ENCODE data around the gene TOGARAM1.

The TOGARAM1 gene

GRCh38 chr14:44966601-44967336 is 4.8 kb downstream of the TOGARAM1 start:
- DNase-seq, result no peak

DNA sequence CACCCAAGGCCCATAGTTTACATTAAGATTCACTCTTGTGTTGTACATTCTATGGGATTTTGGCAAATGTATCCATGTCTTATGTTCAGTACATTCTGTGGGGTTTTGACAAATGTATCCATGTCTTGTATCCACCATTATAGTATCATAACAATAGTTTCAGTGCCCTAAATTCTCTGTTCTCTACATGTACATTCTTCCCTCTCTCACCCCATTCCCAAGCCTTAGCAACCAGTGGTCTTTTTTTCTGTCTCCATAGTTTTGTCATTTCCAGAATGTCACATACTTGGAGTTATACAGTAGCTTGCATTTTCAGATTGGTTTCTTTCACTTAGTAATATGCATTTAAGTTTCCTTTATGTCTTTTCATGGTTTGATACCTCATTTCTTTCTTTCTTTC is 6.7 kb downstream of the TOGARAM1 start:
- no peak for DNase-seq

DNA sequence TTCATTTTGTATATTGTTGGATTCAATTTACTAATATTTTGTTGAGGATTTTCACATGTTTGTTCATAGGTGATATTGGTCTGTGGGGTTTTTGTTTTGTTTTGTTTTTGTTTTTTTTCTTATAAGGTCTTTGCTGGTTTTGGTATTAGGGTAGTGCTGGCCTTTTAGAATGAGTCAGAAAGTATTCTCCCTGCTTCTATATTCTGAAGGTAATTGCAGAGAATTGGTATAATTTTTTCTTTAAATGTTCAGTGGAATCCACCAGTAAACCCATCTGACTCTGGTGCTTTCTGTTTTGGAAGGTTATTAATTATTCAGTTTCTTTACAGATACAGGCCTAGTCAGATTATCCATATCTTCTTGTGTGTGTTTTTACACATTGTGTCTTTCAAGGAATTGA is 8.9 kb downstream of the TOGARAM1 start:
- no peak for DNase-seq

DNA sequence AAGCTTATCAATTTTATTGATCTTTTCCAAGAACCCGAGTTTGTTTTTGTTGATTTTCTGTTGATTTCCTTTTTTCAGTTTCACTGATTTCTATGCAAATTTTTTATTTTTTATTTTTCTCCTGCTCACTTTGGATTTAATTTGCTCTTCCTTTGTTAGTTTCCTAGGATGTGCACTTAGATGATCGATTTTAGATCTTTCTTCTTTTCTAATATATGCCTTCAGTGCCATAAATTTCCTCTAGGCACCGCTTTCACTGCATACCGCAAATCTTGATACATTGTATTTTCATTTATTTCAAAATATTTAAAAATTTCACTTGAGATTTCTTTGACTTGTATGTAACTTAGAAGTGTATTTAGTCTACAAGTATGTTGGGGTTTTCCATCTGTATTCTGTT is 9.5 kb downstream of the TOGARAM1 start:
- DNase-seq, result no peak

DNA sequence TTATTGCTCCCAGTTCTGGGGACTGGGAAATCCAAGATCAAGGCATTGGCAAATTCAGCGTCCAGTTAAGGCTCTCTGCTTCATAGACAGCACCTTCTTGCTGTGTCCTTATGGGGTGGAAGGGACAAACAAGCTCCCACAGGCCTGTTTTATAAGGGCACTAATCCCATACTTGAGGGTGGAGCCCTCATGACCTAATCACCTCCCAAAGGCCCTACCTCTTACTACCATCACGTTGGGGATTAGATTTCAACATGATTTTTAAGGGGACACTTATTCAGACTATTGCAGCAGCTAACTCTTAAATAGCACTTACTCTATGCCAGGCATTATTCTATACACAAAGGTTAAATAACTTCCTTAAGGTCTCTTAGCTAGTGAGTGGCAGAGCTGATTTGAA is 17.3 kb downstream of the TOGARAM1 start:
- no peak for DNase-seq

DNA sequence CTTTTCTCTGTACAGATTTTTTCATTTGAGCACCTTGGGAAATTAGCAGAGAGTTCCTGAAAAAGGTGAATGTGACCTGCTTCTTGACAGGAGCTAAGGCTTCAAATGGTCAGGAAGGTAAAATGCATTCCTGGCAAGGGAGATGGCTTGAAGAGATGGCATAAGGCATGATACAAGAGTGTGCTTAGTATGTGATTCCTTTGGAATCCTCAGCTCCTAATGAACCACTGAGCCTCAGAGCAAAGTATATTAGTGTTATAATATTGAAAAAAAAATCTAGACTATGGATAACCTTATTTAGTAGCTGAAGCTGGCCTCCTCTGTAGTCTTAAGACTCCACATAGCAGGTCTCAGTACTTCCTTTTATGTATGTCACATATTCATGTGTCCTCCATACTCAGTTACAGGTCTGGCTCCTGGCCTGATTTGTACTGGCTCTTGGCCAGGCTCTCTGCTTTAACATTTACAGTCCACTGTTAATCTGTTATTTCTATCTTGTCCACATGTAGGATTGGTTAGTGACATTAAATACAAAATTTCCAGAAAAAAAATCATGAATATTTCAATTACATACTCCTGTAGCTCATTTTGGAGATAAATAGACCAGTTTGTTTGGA is 17.9 kb downstream of the TOGARAM1 start:
- no peak for DNase-seq

DNA sequence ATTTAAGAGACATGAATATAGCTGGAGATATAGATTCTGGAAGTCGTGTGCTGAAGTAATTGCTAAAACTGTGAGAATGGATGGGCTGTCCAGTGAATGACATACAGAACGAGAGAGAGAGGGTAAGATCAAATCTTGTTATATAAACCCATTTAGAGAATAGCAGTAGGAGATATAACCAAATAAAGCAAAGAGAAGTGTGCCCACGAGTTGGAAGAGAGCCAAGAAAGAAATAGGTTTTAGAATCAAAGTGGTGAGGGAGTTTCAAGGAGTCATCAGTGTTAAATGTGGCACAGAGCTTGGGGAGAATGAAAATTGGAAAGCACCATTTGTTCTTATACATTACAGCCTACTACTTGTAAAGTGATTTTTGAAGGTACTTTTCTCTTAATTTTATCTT is 19.2 kb downstream of the TOGARAM1 start:
- DNase-seq, result no peak

- DNase-seq, result no peak
Observed at GRCh38 chr14:44982594-44982993, 20.6 kb downstream of the TOGARAM1 start.

- no peak for DNase-seq
Observed at GRCh38 chr14:44988694-44989093, 26.7 kb downstream of the TOGARAM1 start.

DNA sequence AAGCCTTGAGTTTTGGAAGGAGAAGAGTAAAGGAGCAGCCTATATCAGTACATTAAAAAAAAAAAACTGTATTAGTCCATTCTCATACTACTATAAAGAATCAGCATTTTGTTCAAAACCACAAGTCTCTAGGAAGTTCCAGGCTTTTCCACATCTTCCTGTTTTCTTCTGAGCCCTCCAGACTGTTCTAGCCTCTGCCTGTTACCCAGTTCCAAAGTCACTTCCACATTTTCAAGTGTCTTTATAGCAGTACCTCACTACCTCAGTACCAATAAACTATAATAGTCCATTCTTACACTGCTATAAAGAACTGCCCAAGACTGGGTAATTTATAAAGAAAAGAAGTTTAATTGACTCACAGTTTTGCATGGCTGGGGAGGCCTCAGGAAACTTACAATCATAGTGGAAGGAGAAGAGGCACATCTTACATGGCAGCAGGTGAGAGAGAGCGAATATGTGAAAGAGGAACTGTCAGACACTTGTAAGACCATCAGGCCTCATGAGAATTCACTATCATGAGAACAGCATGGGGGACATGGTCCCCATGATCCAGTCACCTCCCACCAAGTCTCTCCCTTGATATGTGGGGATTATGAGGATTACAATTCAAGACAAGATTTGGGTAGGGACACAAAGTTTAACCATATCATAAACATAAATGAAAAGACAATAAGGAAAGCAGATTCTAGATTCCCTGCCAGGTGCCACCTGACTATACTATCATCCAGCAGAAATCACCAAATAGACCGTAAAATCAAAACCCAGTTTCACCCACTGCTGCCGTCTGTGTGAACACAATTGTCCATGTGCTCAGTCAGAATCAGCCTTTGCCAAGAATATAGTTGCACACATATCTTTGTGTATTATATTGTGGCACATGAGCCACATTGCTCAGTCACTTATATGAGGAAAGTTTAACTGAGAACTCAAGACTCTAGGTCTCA is 27.8 kb downstream of the TOGARAM1 start:
- no peak for DNase-seq

DNA sequence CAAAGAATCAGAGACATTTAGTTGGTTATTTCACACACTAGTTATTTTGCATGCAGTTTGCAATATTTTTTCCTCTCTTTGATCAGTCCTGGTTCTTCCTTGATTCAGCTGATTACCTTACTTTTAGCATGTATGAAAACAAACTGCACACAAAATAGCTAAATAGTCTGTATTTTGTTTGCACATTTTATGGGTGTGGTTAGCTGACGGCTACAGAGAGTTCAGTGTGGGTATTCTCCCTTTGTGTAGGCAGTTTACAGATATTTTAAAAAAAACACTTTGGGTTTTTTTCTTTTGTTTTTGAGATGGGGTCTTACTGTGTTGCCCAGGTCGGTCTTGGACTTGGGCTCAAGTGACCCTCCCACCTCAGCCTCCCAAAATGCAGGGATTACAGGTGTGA is 28.5 kb downstream of the TOGARAM1 start:
- DNase-seq, result no peak

- DNase-seq, result no peak
Observed at GRCh38 chr14:44995196-44995595, 33.2 kb downstream of the TOGARAM1 start.

- no peak for DNase-seq
Observed at GRCh38 chr14:44995770-44996294, 33.8 kb downstream of the TOGARAM1 start.

DNA sequence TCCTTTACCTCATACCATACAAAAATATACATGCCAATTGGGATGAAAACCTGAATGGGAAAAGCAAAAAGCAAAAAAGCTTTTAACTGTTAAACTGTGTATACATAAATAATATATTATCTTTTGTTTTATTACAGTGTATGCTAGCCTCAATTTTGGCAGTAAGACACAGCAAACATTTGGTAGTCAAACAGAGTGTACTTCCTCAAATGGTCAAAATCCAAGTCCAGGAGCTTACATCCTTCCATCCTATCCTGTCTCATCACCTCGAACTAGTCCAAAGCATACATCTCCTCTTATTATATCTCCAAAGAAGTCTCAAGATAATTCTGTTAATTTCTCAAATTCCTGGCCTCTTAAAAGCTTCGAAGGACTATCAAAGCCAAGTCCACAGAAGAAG is 41.9 kb downstream of the TOGARAM1 start:
- DNase-seq, result no peak

DNA sequence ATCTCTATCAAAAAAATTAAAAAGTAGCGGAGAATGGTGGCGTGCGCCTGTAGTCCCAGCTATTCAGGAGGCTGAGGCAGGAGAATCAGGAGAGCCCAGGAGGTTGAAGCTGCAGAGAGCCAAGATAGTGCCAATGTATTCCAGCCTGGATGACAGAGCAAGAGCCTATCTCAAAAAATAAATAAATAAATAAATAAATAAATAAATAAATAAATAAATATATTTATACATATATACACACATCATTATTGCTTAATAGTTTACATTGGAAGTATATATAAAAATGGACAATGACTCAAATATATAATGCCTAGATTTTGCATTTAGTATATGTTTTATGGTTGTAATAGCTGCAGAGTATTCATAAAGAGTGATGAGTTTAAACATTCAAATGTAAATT is 53.1 kb downstream of the TOGARAM1 start:
- no peak for DNase-seq

DNA sequence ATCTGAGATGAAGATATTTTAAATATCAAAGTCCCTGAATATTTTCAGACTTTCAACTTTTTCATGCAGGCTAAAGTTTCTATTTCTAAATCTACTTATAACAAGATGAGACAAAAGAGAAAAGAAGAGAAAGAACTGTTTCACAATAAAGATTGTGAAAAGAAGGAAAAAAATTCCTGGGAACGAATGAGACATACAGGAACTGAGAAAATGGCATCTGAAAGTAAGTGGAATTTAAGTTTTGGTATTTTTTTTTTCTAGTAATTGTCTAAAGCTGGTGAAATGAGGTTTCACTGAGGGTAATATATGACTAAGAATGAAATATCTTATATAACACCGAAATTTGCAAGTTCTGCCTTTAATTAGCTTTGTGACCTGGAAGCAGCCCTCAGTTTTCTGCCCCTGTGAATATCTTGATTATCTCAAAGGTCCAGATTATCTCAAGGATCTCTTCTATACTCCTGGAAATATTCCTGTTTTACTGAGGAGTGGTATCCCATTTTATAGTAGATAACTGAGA is 66.2 kb downstream of the TOGARAM1 start:
- DNase-seq, result no peak

GRCh38 chr14:45034730-45035129 is 72.7 kb downstream of the TOGARAM1 start:
- DNase-seq, result no peak

- DNase-seq, result no peak
Observed at GRCh38 chr14:45038256-45038655, 76.3 kb downstream of the TOGARAM1 start.

DNA sequence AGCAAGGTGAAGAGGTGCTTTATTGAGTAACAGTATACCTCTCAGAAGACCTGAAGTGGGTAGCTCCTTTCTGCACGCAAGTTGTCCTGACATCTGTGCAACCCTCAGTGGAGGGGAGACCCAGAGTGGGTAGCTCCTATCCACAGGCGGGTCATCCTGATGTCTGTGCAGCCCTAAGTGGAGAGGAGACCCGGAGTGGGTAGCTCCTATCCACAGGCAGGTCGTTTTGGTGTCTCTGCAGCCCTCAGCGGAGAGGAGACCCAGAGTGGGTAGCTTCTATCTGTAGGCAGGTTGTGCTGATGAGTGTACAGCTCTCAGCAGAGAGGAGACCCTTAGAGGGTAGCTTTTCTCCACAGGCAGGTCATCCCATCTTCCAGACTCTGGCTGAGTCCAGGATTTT is 76.9 kb downstream of the TOGARAM1 start:
- no peak for DNase-seq

- DNase-seq, result no peak
Observed at GRCh38 chr14:45039390-45039789, 77.4 kb downstream of the TOGARAM1 start.

GRCh38 chr14:45041641-45042040 is 79.7 kb downstream of the TOGARAM1 start:
- no peak for DNase-seq

DNA sequence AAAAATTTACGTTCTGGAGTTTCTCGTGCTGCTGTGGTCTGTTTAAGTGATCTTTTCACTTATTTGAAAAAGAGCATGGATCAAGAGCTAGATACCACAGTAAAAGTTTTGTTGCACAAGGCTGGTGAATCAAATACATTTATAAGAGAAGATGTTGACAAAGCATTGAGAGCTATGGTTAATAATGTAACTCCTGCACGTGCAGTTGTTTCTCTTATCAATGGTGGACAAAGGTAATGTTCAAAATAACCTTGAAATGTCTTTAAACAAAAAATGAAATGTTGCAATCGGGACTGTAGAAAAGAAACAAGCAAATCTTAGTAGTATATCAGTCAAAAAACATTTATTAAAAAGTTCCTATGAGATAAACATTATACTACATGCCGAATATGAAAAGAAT is 82.6 kb downstream of the TOGARAM1 start:
- DNase-seq, result no peak

- DNase-seq, result no peak
Observed at GRCh38 chr14:45048385-45048784, 86.4 kb downstream of the TOGARAM1 start.

Measured in activated CD8-positive, alpha-beta memory T cell treated with anti-CD3 and anti-CD28 coated beads, Interleukin-2, amount 50 U/mL, for 4 hours (primary cell).